Type B pancreatic cell (in vitro differentiated cells): ENCODE results near the gene NOTUM. TPM values are rescaled to one million over a fixed set of nuclear protein-coding genes. Genes with fewer than 3 reads are reported as not detected.

Experiments
- total RNA-seq: library from RNA; stranded (reverse); gene quantifications from 2 replicates; pipeline ENCODE4 v1.2.1, GENCODE V29; 2021; ENCODE audit warnings: low replicate concordance

The NOTUM gene
- total RNA-seq, 1 donor from 2014 or later = 3.2 TPM

Other genes starting within 250 kb of the NOTUM start
- gene SLC25A10, start 248.9 kb downstream of the NOTUM start, total RNA-seq = 23.8 and 27.6 TPM in 2 replicates
- 1.2 and 1.7 TPM in 2 replicates for gene GCGR, start 157.0 kb downstream of the NOTUM start, total RNA-seq
- 54.2 and 101 TPM in 2 replicates for gene MCRIP1, start 127.9 kb downstream of the NOTUM start, total RNA-seq
- not detected in 2 replicates for gene PPP1R27, start 126.1 kb downstream of the NOTUM start, total RNA-seq
- gene P4HB, start 100.7 kb downstream of the NOTUM start, total RNA-seq = 555 and 815 TPM in 2 replicates
- gene ARHGDIA, start 89.8 kb downstream of the NOTUM start, total RNA-seq = 250 and 264 TPM in 2 replicates
- 102 and 124 TPM in 2 replicates for gene ALYREF, start 69.6 kb downstream of the NOTUM start, total RNA-seq
- 136 and 140 TPM in 2 replicates for gene ANAPC11, start 69.5 kb downstream of the NOTUM start, total RNA-seq
- 0.64 and 2.5 TPM in 2 replicates for gene NPB, start 58.9 kb downstream of the NOTUM start, total RNA-seq
- 46.8 and 50.4 TPM in 2 replicates for gene PCYT2, start 49.8 kb downstream of the NOTUM start, total RNA-seq
- 29.9 and 46.0 TPM in 2 replicates for gene SIRT7, start 43.0 kb downstream of the NOTUM start, total RNA-seq
- 22.4 and 30.0 TPM in 2 replicates for gene MAFG, start 33.5 kb downstream of the NOTUM start, total RNA-seq
- gene PYCR1, start 23.9 kb downstream of the NOTUM start, total RNA-seq = 110 and 127 TPM in 2 replicates
- gene MYADML2, start 14.0 kb downstream of the NOTUM start, total RNA-seq = not detected in 2 replicates
- 31.5 and 35.6 TPM in 2 replicates for gene ASPSCR1, start 16.4 kb upstream of the NOTUM start, total RNA-seq
- 60.4 and 69.3 TPM in 2 replicates for gene CENPX, start 61.7 kb upstream of the NOTUM start, total RNA-seq
- 27.6 and 29.4 TPM in 2 replicates for gene LRRC45, start 62.1 kb upstream of the NOTUM start, total RNA-seq
- 41.7 and 51.7 TPM in 2 replicates for gene RAC3, start 70.5 kb upstream of the NOTUM start, total RNA-seq
- 158 and 175 TPM in 2 replicates for gene DCXR, start 76.5 kb upstream of the NOTUM start, total RNA-seq
- gene RFNG, start 90.6 kb upstream of the NOTUM start, total RNA-seq = 35.9 and 43.4 TPM in 2 replicates
- 111 and 112 TPM in 2 replicates for gene GPS1, start 90.7 kb upstream of the NOTUM start, total RNA-seq
- gene DUS1L, start 104.6 kb upstream of the NOTUM start, total RNA-seq = 97.0 and 97.1 TPM in 2 replicates
- 228 and 326 TPM in 2 replicates for gene FASN, start 137.0 kb upstream of the NOTUM start, total RNA-seq